HG03039 (cell line): ENCODE measurements around the gene CD276.
"Not testable (repeated sequence)": the region's sequence is repeated elsewhere in the genome, so short reads cannot be mapped to it uniquely, and the experiment has no call there.

ENCODE experiments used
- ATAC-seq: cut with Tn5 transposase; IDR thresholded peaks from one replicate; pipeline ENCODE4 v1.9.1; 2021; ENCODE audit warnings: mild to moderate bottlenecking, moderate library complexity; ENCODE audit not compliant: unreplicated experiment

CD276 gene

GRCh38 chr15:73683777-73684580, at the start of gene CD276:
CD276 (plus strand) TSS chr15:73684383; CDS start chr15:73699640, 15,257 bp downstream.
- ATAC-seq = no peak

DNA sequence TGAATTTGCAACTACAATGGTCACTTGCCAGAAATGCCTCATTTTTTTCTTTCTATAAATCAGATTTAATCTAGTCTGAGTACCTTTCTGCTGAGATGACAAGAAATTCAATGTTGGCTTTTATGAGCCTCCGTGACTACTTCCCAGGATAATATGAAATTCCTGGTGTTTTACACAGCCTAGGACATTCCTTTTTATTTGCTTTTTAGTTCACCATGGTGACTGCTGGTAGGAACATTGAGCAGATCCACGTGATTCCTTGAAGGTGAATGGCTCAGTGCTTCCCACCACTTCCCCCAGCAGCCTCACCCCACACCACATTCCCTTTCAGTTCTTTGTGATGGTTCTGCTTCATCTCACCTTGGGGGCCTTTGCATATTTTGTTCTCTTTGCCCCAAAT, 46.7 kb upstream of the CD276 start:
- no peak for ATAC-seq

DNA sequence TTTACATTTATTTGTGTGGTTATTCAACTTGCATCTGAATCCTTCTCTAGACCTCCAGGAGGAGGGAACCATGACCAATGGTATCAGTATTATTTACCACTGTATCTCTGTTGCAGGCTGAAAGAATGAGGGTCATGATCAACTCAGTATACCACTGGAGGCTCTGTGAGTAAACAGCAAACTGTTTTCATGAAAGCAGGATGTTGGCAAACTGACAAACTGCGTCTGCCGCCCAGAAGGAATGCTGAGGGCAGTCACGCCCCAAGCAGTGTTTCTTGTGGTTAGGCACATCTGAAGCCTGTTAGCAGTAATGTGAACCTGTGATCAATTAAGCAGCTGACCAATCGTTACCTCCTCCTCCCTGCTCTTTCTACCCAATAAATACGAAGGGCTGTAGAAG, 44.7 kb upstream of the CD276 start:
- ATAC-seq = not testable (repeated sequence)

- no peak for ATAC-seq
These were observed 36.7 kb upstream of the CD276 start for GRCh38 chr15:73647259-73648013.

DNA sequence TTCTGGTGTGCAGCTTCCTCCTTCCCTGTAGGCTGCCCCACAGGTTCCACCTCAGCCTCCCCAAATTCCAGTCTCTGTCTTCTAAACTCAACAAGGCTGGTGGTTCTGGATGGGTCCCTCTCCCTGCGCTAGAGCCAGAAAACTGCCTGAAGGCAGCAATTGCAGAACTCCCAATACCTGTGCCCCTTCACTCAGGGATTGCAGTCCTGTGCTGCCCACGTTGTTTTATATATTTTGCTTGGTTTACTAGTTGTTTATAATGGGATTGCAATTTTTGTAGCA, 36.2 kb upstream of the CD276 start:
- ATAC-seq = no peak

DNA sequence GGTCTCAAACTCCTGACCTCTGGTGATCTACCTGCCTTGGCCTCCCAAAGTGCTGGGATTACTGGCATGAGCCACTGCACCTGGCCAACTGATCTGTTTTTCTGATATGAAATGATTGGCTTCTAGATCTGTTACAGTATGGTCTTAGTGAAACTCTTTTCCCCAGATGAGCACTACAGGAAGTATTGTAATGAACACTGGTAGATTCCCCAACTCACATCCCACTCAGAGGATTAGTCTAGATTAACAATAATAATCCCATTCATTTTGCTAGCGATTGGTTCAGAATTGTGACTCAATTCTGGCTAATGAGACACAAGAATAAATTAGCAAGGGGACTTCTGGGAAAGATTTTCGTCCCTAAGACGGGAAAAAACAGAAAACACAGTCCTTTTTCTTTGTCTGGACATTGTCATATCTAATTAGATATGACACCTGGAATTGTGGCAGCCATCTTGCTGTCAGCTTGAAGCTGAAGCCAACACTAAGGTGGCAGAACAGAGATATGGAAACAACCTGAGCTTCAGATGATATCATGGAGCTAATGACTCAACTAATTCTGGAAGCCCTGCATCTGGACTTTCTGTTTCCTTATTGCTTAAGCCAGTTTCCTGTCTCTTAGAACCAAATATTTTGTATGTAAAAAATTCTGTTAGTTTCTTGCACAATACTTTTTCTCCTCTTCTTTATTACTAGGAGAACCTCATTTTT, 33.6 kb upstream of the CD276 start:
- no peak for ATAC-seq

DNA sequence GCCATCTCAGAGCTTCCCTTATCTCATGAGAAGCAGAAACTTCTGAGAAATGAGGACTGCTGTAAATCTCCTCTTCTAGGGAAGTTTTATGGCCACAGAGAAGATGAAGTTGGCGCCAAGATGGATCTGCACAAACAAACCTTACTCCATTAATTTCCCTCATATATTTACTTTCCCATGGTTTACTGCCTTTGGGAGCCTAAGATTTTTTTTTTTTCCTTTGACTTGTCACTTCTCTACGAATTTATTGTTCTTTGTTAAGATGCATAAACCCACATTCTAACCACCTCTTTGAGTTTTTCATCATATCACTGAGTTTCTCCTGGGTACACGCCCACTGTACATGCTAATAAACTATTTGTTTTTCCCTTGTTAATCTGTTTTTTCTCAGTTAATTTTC, 29.5 kb upstream of the CD276 start:
- ATAC-seq = no peak

DNA sequence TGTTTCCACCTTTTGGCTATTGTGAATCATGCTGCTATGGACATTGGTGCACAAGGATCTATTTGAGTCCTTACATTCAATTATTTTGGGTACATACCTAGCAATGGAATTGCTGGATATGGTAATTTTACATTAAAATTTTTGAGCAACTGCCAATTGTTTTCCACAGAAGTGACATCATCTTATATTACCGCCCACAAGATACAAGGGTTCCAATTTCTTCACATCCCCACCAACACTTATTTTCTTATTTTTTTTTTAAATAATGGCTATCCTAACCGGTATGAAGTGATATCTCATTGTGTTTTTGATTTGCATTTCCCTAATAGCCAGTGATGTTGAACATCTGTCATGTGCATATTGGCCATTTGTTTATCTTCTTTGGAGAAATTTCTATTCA, 28.5 kb upstream of the CD276 start:
- ATAC-seq = no peak

- ATAC-seq = no peak
These were observed 25.5 kb upstream of the CD276 start for GRCh38 chr15:73658645-73659044.

DNA sequence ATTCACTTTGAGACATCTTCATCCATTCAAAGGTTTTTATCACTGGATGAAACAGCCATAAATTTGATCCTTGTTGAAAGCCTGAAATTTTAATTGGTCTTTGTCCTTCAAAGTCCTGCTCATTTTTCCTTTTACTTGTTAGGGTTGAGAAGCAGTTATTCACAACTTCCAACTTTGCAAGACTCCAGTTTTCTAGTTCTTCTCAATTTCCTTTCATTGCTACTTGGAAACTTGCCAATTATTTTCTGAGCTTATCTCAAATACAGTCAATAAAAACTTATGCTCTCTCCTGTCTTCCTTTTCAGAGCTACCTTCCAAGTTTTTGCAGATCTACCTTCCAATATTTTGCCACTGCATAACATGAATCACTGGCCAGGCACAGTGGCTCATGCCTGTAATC, 23.7 kb upstream of the CD276 start:
- ATAC-seq = no peak

DNA sequence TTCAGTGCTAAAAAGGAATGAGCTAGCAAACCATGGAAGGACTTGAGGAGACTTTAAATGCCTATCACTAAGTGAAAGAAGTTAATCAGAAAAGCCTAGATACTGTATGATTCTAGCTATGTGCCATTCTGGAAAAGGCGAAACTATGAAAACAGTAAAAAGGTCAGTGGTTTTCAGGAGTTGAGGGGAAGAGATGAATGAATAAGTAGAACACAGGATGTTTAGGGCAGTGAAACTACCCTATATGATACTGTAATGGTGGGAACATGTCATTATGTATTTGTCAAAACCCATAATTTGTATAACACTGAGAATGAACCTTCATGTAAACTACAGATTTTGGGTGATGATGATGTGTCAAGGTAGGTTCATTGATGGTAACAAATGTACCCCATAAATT, 9.6 kb upstream of the CD276 start:
- no peak for ATAC-seq

- no peak for ATAC-seq
These were observed 7.0 kb upstream of the CD276 start for GRCh38 chr15:73677146-73677607.

GRCh38 chr15:73677733-73678132, 6.5 kb upstream of the CD276 start:
- ATAC-seq = no peak

DNA sequence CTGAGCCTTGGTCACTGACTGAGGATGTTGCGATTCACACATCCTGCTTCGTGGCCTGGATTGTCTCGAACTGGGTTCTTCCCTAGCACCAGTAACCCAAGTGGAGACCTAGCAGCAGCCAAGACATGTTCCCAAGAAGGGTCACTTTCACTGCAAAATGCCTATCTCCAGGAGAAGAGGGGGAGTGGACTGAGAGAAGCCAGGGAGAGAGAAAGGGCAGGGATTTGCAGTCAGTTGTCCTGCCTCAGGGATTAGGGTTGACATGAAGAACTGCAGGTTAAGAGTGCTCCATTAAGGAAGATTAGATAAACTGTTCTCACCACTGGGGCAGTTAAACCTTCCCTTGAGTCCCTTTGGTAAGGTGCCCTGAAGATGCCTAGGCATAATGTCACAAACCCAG, 5.7 kb upstream of the CD276 start:
- ATAC-seq = no peak

- ATAC-seq = no peak
These were observed 5.0 kb upstream of the CD276 start for GRCh38 chr15:73679180-73679579.

DNA sequence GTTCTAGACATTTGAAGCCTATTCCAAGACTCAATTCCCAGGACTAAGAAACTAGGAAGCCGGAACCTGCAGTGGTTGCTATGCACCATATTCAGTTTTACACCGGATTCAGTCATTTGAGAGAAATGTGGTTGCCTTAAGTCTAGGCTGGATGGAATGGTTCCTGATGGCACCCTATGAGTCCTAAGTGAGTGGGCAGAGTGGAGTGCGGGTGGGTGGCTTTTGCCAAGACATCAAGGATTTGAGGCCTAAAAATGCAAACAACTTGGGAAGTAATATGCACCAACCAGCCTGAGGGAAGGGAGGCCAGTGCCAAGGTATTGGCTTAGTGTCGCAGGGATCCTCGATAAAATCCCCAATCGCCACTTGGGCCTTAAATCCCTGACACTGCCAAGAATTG, 4.2 kb upstream of the CD276 start:
- ATAC-seq = no peak

- no peak for ATAC-seq
These were observed 3.6 kb upstream of the CD276 start for GRCh38 chr15:73680549-73680948.

GRCh38 chr15:73681063-73681462, 3.1 kb upstream of the CD276 start:
- no peak for ATAC-seq

DNA sequence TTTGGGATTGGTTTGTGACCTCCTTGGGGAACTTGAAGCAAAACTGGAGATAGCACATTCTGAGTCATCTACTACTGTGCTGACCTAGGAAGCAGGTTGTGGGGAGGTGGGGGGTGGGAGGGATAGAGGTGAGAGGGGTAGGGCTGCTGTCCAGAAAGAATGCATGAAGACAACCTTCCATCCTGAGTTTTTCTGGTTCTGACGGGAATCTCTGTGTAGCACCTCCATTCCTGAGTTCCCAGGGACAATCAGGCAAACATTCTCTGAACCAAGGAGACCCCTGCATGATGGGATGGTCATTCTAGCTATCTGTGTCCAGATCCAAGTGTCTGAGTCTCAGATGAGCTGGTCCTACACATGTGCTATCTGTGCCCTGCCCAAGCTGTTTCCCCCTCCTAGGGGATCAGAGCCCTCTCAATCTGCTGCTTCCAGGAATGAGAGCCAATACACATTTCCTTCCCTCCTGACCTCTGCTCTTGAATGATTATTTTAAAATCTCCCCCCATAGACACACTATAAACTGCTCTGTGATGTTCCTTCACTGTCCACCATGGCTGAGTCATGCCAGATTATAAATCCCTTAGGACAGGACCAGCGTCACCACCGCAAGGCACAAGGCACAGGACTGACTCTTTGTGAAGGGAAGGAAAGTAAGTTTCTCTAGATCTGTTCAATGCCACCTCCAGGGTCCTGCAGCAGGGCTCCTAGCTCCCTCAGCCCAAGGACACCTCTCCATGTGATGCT, 2.2 kb upstream of the CD276 start:
- no peak for ATAC-seq

- ATAC-seq = no peak
These were observed 1.5 kb upstream of the CD276 start for GRCh38 chr15:73682600-73683090.

- ATAC-seq = no peak
These were observed 866 bp upstream of the CD276 start for GRCh38 chr15:73683257-73683776.
